SW480 (cell line): ENCODE measurements around the gene SQSTM1.

Experiments used
- DNase-seq: peaks from one replicate; pipeline ENCODE4 v3.0.0-alpha.2; 2016; ENCODE audit warnings: low spot score

The SQSTM1 gene

DNA sequence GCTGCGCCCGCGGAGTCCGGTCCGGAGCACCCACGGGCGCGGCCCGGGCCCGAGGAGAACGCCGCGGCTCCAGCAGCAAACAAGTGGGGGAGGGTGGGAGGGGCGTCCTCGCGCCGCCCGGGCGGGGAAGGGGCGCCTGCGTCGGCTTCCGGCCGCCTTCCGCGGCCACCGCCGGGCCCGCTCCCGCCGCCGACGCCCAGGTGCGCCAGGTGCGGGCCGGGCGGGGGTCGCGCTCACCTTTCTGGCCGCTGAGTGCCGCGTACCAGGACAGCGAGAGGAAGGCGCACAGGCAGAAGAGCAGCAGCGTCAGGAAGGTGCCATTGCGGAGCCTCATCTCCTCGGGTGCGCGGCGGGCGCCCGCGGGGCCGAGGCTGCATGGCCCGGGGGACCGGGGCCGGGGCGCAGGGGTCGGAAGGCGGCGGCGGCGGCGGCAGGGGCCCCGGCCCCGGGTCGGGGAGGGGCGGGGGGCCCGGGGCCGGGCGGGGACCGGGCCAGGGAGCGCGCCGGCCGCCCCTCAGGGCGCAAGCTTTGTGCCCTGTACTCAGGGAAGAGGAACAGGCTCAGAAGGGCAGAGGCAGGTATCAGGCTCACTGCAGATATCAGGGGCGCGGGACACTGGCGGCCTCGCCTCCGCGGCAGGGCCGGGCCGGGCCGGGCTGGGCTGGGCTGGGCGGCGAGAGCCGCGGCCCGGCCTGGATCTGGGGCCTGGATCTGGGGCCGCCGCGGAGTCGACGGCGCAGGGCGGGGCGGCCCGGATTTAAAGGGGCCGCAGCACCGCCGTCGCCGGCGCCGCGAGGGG lies 14.3 kb upstream of the SQSTM1 start, which contains the start of gene MGAT4B:
Gene MGAT4B, minus strand, starts transcription at position 617 of the 799 bp plus-strand sequence. Its CDS starts 283 bp downstream, at position 334.
- peak; percentile 84 for DNase-seq

DNA sequence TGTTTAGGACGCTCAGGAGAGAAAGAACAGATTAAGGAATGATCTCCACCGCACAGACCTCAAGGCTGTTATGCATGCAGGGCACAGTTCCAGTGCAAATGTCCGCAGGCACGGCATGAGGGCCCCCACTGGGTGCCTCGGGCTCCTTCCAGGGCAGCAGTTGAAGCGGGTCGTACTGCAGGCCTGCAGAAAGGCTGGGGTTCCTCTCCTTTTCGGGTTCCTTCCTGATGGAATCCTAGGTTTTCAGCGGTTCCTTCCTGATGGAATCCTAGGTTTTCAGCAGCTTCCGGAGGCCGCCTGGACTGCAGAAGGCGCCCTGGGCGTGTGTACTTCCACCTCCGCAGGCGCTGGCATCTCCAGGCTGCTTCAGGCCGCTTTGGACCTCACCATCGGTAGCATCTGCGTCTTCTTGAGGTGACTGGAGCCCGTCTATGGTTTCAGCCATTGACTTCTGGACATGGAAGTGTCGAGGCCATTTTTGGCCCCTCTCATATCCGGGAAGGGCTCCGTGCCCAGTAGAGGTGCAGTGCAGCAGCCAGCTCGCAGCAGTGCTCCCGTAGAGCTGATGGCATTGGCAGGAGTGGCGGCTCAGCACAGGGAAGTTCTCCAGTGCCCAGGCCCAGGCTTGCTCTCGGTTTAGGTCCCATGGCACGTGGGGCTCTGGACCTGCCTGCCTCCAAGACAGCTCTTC lies 8.4 kb upstream of the SQSTM1 start:
- DNase-seq: no peak

DNA sequence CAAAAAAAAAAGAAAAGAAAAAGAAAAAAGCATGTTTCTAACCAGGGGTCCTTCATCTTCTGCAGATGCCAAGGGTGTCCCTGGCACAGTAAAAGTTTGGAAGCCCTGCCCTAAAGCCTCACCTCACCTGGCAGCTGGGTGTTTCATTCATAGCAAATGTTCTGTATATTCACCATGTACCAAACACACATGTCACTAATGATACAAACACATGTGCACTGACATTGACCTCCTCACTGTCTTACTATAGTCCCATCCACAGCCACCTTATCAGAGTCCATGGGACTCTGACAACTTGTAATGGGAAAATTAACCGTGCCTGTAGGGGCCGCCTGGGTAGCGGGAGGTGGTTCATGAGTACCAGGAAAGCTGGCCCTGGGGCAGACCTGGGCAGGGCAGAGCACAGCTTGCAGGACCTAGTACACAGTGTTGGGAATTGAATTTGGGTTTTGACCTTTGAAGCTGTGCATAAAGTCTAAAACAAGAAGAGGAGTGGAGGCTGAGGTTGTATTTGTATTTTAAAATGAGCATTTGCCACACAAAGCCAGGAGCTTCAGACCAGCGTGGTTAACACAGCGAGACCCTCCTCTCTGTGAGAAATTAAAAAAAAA lies 7.6 kb upstream of the SQSTM1 start:
- no peak for DNase-seq

DNA sequence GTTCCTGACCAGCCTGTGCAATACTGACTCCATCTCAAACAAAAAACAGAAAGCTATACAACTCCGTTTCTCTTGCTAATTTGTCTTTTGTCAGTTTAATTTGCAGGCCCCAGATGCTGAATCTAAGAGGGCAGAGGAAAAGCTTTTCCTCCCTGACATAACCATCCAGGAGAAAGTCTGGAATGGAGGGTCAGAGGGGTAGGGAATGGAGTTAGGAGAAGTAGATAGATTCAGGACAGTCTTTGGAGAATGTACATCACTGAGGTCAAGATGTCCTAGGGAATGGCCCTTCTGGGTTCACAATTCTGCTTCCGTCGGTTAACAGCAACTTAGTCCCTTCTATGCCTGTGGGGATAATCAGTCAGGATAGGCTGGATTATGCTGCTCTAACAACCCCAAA lies 6.6 kb upstream of the SQSTM1 start:
- no peak for DNase-seq

DNA sequence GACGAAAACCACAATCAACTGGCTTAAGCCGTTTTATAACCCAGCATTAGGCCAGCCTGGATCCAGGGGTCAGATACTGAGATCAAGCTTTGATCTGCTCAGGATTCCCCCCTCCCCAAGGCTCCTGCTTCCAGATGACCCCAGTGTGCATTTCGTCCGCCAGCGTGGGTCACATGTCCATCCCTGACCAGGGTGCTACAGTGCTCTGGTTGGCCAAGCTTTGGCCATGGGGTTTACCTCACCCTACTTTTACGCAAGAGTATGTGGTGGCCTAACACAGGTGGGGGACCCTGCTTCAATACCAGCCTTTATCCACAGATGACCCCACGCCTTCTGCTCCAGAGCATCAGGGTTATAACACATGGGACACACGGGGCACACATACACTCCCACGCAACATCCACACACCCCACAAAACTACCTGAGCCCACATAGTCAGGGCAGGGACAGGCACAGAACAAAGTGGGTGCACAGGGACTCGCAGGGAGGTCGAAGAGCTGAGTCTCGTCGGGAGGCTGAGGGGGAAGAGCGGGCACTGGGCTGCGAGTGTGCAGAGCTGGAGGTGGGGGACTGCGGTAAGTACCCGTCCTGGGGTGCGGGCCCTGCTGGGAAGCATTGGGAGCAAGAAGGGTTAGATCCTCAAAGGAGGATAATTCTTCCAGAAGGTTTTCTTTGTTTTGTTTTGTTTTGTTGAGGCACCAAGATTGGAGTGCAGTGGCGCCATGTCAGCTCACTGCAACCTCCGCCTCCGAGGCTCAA lies 5.0 kb upstream of the SQSTM1 start:
- DNase-seq: no peak

DNA sequence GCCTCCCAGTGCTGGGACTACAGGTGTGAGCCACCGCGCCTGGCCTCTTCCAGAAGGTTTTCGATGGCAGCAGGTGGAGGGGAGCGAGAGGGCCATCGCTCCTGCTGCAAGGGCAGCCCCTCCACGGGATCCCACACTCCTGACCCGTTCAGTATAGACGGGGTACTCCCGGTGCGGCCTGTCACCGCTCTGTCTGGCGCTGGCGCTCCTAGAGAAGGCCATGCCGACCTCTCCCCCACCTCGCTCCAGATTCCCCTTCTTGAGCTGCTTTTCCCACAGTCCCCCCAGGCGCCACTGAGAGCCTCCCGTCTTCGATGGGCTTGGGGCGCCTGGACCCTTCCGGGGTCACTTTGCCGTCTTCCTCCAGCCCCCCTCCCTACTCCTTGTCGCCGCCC lies 4.3 kb upstream of the SQSTM1 start:
- no peak for DNase-seq

DNA sequence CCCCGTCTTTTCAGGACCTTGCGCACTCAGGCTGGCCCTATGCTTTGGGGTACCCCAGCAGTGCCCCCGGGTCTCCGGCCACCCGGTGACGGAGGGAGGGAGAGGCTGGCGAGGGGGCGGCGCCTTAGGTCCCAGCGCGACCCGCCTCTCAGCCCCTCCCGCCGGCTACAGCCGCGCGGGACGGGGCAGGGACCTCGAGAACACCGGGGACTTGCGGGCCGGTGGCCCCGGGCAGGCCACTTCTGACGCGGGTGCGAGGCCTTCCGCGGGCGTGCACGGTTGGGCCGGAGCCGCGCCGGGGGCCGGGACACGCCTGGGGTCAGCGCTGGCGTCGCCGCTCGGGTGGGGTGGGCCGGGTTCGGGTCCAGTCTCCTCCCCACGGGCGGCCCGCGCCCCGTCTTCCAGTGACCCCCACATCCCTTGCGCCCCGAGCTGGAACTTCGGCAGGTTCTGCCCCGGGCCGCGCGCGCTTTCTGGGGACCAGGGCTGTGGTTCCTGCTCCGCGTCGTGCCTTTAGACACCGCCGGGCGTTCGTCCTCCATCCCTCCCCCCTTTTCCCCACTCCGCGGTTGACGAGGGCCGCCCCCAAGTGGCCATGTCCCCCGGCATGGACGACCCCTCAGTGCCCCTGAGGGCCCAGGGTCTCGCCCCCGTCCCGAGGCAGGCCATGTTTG lies 3.8 kb upstream of the SQSTM1 start:
- DNase-seq: no peak

DNA sequence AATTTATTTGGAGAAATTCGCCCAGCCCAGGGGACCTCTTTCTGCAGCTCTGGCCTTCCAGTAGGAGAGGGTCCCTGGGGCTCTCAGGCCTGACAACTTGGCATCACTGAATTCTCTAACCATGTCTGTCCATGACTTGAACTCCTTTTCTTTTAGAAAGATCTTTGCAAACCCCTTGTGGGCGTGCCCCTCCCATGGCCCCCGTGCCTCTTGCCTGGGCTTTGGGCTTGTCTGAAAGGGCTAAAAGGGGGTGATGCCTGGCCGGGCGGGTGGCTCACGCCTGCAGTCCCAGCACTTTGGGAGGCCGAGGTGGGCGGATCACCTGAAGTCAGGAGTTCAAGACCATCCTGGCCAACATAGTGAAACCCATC lies 3.2 kb upstream of the SQSTM1 start:
- no peak for DNase-seq

DNA sequence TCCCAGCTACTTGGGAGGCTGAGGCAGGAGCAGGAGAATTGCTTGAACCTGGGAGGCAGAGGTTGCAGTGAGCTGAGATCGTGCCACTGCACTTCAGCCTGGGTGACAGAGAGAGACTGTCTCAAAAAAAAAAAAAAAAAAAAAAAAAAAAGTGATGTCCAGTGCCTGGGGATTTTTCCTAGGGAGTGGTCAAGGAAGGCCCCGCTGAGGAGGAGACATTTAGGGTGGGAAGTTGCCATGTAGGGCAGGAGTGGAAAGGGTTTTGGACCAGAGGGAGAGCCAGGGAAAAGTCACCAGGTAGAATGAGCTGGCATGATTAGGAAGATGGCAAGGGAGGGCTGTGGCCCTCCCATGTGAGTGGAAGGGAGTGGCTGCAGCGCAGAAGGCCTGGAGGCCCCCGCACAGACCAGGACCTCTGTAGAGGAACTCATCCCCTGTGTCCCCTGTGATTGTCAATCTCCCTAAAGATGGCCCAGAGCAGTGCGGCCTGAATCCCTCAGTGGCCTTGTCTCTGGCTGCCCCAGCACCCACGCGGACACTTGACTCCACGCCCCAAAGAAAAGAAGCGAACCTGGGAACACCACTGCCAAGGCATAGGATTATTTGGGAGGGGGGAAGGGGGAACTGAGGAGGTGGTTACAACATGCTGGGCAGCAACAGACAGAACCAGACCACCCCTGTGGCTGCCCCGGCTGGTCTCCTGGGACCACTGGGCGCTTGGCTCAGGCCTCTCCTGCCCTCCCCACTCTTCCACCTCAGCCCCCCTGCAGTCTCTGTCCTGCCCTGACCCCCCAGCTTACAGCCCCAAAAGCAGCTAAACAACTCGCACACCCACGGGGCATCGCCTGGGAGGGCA lies 2.6 kb upstream of the SQSTM1 start:
- peak; percentile 56 for DNase-seq

DNA sequence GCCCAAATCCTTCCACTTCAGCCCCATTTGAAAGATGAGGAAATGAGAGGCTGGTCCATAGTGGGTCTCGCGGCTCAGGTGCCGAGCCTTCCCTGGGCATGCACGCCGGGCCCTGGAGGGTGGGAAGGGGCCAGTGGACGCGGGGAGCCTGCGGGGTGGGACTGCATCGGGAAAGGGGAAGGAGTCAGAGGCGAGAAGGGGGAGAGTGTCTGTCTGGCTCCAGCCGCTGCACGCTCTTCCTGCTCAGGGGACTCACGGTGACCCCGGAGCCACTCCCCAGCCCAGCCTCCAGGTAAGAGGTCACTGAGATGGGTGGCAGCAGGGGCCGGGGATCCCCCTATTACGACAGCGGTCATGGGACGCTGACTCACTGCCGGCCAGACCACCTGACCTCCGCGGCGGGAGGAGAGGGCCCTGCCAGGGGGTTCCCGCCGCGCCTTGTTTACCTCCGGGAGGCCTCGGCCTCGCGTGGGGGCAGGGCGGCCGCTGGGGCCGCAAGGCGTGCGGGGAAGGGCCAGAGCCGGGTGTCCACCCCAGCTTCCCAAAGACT lies 1.9 kb upstream of the SQSTM1 start:
- peak; percentile 98 for DNase-seq

DNA sequence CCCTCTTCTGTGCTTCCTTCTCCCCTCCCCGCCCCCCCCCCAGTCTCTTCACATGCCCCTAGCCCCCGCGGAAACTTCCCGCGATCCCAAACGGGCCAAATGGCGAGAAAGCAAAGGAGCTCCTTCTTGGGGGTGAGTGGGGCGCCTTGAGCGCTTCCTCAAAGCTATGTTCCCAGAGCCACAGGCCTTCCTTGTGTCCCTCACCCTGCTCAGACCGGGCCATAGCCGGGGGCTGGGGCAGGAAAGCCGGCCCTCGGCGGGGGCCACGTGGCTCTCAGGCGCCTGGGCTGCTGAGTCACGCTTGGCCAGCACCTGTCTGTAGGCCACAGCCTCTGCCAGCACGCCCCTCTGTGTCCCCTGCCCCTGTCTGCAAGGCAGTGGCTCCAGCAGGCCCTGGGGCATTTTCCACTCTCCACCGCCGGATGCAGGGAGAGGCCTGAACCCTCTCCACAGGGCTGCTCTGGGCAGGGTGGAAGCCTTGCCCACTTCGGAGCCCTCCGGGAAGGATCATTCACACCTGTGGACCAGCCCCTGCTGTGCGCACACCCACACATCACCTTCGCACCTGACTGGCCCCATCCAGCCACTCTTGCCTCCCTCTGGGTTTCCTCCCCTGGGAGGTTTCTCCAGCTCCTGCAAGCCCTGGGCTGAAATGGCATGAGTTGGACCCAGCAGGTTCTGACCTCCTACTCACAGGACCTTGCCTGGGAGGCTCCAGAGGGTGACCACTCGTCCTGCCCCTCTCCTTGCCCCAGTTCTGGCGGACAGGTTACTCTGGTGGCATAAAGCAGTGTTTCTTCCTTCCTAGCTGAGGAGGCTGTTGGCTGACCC lies 1.2 kb upstream of the SQSTM1 start:
- DNase-seq: peak; percentile 92

DNA sequence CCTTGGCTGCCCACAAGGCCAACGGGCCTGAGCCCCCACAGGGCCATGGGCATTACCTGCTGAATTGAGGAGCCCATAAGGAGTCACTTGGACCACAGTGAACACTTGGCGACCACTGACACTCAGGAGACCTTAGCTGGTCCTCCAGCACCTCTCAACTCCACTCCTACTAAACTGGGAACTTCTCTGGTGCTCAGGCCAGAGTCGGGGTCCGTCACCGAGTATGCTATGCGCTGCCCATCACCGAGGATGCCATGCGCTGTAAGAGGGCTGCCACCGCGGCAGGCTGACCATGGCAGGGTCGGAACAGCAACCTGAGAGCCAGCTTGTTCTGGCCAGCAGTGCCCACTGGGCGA lies 600 bp upstream of the SQSTM1 start:
- no peak for DNase-seq

DNA sequence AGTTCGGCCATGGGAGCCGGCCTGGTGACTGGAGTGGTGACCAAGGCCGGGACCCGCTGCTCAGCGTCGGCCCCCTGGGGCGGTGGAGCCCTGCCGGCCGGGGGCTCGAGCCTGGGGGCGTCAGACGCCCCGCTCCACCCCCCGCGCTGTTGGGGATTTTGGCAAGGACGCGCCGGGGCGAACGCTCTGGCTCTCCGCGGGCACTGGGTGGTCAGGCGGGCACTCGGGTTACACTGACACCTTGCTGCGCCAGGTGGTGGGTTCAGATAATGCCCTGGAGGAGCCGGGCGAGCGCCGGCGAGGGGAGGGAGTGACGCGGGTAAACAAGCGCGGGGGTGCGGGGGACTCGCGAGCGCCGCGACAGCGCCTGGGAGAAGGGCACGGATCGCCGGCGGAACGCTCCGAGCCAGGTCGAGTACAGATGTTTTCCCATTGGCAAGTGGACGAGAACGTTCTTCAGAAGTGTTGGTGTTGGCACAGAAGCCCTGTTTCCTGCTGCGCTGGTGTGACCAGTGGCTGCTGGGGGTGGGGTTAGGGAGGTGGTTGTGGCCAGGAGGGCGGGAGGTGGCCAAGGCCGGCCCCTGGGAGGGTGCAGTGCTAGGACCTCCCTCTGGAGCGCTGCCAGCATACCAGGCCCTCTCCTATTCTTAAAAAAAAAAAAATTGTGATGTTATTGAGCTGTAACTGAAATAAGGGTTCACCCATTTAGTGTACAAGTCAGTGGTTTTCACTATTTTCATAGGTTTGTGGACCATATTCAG lies 773 bp downstream of the SQSTM1 start:
- peak; percentile 91 for DNase-seq

DNA sequence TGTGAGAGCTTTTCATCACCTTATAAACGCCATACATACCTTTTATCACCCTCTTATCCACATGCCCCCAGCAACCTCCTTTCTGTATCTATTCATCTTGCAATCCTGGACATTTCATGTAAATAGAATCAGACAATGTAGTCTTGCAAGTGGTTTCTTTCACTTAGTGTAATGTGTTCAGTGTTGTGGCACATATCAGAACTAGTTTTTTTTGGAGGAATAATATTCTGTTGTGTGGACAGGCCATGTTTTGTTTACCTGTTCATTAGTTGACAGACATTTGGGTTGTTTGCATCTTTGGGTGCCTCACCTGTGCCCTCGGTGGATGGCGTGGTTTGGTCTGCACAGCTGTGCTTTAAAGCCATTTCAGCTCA lies 1.3 kb downstream of the SQSTM1 start:
- no peak for DNase-seq

DNA sequence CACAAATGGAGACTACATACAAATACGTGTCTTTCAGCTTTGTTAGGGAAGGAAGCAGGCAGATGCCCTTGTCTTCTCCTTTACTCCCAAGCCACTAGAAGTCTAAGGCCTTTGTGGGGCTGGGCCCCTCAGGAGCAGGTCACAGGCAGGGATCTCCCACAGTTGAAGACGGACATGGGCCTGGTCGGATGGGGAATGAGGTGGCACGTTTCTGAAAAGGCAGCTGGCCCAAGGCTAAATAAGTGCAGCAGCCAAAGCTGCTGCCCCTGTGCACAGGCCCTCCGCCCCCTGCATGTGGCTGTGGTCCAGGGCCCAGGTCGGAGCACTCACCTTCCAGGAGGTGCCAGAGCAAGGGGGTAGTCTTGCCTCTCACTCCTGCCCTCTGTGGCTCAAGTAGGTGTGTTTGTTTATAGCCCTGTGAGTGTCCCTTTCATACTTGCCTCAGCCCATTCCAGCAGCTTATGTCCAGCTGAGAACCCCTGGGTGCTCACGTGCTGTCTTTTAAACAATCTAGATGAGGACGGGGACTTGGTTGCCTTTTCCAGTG lies 1.8 kb downstream of the SQSTM1 start:
- no peak for DNase-seq

DNA sequence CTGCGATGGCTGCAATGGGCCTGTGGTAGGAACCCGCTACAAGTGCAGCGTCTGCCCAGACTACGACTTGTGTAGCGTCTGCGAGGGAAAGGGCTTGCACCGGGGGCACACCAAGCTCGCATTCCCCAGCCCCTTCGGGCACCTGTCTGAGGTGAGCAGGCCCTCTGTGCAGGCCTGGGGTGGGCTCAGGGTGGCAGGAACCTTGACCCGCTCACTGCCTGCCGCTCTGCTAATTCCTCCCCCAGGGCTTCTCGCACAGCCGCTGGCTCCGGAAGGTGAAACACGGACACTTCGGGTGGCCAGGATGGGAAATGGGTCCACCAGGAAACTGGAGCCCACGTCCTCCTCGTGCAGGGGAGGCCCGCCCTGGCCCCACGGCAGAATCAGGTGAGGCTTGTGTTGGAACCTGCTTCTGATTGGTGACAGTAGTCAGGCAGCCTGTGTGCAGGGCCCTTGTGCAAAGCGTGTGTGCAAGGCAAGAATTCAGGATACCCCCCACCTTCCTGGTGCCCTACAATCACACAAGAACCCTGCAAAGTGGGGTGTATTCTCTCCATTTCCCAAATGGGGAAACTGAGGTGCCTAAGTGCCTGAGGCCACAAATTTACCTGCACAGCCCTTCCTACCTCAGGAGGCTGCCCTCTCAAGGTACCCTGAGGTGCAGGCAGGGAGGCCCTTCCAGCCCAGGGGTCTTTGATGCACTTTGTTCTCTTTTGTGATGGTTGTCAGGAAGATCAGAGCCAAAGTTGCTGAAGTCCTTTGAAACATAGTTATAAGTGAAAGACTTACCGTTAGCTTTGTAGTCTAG lies 3.4 kb downstream of the SQSTM1 start:
- no peak for DNase-seq

DNA sequence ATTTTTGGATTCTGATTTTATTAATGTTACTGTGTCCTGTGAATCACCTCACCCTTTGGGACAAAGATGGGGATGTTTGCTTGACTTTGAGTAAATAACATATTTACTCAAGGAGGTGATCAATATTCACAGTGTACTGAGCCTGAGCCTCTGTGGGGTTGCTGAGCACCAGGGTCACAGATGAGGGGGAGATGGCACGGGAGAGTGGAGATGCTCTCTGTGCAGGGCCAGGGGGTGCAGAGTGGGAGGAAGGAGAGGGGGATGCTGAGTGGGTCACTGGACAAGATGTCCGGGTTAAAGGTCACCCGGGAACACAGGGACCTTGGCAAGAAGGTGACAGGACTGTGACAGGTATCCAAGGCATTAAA lies 4.0 kb downstream of the SQSTM1 start:
- no peak for DNase-seq

DNA sequence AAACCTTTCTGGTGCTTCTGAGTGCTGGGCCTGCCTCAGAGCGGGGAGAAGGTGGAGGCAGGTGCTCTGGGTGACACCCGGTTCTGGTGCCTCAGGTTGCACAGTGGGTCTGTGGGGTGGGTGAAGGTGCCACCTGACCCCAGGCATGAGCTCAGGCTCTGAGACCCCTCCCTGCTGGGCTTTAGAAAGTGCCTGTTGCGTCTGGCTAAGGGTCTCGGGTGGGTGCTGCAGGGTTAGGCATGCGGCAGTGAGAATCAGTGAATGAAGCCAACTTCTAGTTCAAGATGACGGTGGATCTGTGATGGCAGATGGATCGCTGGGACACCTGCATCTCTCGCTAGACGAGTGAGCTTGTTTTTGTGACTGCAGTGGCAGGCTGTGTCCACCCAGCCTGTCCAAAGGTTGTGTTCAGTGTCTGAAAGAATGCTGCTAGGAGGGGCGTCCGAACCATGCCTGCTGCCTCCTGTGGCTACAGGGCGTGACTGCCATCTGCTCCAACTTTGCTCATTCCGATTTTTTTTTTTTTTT lies 5.0 kb downstream of the SQSTM1 start:
- DNase-seq: peak; percentile 86
